Left hindlimb (tissue), 1 donor: ENCODE data around the gene TSPAN8.
"Not testable (repeated sequence)": the region's sequence is repeated elsewhere in the genome, so short reads cannot be mapped to it uniquely, and the experiment has no call there.

Source experiments
- DNase-seq: peaks from one replicate; pipeline ENCODE4 v3.0.0-alpha.2; 2018

Gene TSPAN8

DNA sequence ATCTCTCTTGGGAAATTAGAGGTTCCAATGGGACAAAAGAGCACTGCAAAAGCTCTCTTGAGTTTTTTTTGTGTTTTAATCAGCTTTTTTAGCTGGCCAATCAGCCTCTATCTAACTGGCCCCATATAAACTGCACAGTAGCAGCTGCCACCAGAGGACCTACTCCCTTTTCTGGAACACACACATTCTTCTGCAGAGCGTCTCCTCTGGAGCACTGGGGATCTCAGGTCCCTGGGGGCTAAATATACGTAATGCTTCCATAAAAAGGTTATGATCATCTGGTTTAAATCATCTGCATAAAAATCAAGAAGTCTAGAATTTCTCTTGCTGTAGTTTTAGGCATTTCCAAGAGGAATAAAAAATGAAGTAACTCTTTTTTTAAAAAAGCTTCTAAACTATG is 32.3 kb downstream of the TSPAN8 start:
- no peak for DNase-seq

DNA sequence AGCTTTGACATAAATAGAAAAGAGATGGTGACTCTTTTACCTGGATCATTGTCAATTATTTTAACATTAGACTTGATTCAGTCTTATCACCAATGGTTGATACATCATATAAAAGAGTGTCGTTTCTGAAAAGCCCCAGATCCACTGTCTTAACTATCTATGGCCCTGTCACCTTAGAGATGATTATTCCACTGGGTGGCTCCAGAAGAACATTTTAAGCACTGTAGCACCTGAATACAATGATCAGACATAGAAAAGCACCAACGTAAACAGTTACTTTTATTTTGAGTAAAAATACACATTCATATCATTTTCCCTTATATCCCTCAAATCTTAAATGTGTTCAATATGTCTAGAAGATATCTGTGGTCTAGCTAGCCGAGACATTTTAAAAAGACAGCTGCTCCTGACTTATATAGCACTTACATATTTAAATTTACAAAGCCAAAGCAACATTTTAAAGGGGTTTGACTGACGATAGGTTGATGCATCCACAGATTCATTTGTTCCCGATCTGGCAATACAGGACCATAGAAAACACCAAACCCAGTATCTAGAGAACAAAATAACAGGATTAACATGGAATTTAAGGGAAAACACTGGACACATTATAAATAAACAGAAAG is 32.9 kb downstream of the TSPAN8 start:
- no peak for DNase-seq

DNA sequence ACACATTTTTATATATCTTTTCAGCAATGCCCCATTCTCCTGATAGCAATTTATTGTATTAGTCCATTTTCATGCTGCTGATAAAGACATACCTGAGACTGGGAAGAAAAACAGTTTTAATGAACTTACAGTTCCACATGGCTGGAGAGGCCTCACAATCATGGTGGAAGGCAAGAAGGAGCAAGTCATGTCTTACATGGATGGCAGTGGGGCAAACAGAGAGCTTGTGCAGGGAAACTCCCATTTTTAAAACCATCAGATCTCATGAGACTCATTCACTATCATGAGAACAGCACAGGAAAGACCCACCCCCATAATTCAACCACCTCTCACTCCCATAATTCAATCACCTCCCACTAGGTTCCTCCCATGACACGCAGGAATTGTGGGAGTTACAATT is 44.7 kb downstream of the TSPAN8 start:
- not testable (repeated sequence) for DNase-seq

DNA sequence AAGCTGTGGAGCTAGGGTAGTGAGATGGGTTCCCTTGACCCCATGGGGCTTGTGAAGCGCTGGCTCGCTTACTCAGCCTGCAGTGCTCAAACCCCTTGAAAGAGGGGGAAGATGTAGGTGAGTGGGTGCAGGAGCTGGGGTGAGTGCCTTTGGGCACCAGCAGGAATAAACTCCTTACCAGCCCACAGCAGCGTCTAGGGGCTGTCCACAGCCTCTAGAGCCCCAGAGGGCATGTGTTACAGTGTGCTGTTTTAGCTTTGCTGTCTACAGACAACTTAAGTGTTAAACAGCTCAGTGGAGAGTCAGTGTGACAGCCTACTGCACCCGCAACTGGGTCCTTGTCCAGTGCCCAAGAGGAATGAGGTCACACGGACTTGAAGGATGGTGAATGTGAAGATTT is 48.0 kb downstream of the TSPAN8 start:
- DNase-seq, result no peak

DNA sequence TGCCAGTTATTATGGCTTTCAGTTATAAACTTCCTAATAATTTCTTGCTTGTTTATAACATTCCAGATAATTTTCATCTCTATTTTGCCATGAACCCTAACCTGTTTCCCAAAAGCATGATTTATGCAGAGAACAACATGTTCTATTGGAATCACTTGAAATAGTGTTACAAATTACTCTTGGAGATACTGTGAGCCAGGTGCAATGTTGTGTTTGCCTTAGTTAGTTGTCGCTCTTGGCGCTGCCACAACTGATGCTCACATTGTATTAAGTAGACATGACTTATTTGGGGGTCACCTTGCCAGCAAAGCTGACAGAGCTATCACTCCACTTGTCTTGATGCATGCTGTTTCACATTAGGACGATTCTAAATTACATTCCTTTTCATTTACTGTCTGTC is 49.4 kb downstream of the TSPAN8 start:
- no peak for DNase-seq

DNA sequence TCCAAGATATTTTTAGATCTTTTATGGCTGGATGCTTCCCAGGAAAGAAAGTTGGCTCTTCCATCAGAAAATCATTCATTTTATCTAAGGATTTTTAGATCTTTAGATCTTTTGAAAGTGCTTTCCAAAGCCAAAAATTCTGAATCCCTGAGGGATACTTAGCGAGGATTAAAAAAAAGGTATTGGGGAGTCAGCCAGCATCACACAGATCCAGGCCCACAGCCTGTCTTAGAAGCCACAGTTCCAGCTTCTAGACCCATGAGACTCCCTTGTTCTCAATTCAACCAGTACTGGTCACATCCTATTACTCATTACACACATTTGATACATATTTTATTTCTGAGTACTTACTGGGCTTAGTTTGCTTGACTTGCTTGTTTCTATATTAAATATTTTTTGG is 49.9 kb downstream of the TSPAN8 start:
- DNase-seq, result no peak

DNA sequence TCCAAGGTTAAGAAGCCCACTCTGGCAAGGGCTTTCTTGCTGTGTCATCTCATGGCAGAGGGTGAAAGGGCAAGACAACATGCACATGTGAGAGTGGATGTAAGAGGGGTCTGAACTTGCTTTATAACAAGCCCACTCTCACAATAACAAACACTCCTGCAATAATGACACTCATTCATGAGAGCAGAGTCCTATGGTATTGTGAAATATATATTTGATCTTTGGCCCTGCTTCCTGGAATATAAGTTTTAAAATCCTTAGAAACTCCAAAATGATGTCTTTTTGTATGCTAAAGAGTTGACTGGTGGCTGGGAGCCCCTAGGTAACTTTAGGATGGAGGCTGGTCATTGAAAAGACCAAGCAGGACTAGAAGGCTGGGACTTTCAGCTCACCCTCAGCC is 51.8 kb downstream of the TSPAN8 start:
- DNase-seq, result no peak

DNA sequence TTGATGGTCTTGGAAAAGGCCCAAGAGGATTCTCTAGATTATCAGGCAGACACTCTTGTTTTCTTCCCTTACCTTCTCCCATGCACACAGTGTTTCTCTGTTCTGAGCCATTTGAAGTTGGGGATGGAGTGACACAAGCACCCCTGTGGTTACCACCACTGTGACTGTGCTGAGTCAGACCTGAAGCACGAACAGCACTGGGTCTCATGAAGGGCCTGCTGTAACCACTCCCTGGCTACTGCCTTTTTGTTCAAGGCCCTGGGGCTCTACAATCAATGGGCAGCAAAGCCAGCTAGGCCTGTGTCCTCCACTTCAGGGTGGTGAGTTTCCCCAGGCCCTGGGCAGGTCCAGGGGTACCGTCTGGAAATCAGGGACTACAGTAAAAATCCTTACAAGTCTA is 65.5 kb downstream of the TSPAN8 start:
- no peak for DNase-seq

DNA sequence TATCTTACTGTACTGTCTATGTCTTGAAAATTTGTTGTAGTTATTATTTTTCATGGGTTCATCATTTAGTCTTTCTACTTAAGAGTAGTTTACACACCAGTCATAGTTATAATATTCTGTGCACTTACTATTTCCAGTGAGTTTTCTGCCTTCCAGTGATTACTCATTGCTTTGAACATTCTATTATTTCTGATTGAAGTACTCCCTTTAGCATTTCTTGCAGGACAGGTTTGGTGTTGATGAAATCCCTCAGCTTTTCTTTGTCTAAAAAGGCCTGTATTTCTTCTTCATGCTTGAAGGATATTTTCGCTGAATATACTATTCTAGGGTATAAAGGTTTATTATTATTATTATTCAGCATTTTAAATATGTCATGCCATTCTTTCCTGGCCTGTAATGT is 66.8 kb downstream of the TSPAN8 start:
- DNase-seq, result no peak

DNA sequence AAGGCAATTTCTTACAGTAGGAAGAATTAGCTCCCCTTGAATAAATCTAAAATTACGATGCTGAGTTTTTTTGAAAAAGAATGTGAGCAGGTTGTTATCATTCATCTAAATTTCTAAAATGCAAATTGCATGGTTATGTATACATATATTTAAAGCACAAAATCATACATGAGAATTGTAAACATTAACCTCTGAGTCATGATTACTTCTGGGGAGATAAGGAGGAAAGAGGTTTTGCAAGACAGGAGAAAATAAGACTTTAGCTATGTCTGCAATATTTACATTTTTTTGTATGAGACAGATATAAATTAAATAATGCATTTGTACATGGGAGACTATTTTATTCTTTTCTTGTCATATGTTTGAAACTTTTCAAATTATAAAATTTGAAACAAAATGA is 72.2 kb downstream of the TSPAN8 start:
- no peak for DNase-seq

DNA sequence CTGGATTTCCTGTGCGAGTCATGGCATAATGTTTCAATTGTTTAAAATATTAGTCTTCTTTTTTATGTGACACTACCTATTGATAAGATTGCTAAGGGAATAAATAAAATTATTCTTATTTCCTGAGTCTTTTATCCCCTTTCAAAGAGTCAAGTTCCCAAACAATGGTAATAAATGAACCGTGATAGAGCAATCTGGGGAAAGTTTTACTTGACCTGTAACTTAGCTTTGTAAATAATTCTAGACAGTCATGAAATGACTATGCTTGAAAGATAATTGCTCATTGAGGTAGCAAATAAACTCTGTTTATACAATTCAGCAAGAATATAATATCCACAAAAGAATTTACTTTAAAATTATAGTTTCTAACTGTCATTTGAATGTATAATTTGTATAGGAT is 82.1 kb downstream of the TSPAN8 start:
- no peak for DNase-seq
